ENCODE measurements around the gene FBN3.

The FBN3 gene

DNA sequence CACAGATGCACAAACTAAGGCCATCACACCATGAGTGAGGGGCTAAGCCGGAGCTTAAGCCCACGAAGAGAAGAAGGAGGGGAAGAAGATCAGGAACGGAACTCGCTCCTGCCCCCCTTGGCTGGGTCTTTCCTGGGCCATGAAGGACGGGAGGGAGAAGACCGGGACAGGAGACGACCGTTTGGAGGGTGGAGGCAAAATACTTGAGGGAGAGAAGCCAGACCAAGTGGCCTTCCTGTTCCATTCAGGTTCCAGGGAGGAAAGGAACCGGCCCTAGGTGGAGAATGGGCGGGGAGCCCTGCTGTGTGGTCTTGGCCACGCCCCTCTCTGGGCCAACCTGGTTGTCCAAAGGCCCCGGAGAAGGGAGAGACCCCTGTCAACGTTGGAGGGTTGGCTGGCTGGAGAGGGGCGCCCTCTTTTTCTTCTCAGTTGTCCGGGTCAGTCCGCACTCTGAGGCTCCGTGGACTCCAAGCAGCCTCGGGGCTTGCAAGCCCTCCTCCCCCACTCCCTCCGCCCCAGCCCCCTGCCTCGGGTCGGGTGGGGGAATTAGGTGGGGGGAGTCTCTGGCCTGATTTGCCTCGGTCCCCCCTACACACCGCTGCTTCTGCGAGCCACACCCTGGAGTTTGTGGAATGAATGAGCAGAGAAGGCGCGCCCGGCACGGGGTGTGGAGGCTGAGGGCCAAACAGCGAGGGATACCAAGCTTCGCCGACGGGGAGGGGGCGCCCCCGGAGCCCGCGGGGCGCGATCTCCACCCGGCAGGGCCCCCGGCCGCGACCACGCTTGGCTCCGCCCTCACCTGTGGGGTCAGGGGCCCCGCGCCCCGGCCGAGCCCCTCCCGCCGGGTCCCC lies 757 bp downstream of the FBN3 start:
- DNase-seq: peak in 1 of 2 experiments; percentile 25

DNA sequence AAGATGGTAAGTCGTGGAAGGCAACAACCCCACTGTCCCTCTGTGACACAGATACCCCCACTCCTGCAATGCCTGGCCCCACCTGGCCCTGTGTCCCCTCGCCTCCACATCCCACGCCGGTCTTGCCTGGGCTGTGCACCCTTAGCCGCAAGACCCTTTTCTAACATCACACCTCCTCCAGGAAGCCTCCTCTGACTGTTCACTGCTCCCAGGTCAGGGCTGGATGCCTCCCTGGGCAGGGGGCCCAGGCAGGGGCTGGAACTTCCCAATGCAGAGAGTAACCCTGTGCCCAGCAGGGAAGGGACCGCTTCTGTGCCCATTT lies 1.3 kb downstream of the FBN3 start:
- DNase-seq: no peak

DNA sequence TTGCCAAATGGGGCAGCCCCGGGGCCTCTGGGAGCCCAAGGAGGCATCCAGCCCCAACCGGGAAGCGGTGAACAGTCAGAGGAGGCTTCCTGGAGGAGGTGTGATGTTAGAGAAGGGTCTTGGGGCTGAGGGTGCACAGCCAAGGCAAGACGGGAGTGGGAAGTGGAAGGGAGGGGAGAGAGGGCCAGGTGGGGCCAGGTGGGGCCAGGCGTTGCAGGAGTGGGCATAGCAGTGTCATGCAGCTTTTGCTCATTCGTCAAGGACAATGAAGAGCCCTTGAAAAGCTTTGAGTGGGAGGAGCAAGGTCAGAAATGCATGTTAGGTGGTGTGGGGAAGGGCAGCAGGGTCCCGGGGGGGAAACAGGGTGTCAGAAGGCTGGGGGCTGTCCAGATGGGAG lies 1.8 kb downstream of the FBN3 start:
- DNase-seq: no peak

DNA sequence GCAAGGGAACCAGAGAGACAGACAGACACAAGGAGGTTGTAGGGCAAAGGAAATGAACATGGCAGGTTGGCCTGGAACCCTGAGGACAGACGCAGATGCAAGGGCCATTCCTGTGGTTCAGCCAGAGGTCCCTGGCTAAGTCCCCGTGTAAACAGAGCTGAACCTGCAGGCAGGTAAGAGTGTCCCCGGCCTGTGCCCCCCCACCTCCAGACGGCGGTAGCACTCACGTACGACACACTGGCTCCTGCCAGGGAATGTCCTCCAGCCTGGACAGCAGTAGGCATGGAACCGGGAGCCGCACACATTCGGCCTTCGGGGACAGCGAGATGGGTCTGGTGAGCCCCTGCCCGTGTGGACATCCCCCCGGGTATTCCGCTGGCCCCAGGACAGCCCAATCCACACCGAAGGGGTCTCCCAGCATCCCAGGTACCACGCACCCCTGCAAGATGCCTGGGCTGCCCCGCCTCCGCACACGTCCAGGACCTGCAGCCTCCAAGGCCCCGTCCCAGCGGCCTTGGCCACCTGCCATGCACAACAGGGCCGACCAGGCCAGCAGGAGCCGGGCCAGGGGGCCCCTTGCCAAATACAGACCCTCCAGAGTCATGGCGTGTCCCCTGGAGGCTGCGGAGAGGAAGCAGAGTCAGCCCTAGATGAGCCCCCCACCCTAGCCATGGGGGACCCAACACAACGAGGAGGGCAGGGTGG lies 2.4 kb downstream of the FBN3 start:
- DNase-seq: no peak

DNA sequence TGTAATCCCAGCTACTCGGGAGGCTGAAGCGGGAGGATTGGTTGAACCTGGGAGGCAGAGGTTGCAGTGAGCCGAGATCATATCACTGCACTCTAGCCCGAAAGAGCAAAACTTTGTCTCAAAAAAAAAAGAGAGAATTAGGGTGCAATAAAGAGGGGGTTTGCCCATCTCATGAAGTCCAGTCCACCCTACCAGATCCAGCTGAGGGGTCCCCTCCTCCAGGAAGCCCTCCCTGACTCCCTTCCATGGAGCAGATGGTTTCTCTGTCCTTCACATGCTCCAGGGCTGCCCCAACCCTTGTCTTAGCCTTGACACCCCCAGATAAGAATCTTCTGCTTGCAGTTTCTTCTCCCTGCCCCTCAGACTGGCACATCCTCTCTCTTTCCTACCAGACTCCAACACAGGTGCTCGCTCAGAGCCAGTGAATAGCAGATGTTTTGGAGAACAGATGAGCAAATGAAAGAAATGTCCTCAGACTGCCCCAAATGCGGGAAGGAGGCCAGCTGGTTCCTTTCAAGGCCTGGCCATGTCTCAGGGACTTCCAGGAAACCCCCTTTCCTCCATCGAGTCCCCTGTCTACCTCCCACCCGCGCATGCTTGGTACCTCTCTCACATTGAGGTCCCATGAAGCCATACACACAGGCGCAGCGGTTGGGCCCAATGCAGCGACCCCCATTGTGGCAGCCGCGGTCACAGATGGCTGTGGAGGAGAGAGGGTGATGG lies 5.0 kb downstream of the FBN3 start:
- no peak for DNase-seq

DNA sequence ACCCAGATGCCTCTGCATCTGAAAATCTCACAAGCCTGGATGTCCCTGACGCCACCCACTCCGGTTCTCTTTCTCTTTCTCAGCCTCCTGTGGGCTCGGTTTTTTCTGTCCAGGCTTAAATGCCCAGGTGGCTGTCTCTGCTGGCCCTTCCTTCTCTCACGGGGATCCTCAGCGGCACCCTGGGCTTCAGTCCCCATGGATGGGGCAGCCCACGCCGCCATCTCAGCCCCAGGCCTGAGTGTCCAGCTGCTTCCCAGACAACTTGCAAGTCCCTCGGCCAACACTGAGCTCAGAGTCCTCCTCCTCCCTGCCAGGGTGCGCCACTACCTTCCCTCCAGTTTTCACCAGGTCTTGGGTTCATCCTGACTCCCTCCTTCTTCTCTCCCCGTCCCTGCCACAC lies 6.4 kb downstream of the FBN3 start:
- DNase-seq: no peak

DNA sequence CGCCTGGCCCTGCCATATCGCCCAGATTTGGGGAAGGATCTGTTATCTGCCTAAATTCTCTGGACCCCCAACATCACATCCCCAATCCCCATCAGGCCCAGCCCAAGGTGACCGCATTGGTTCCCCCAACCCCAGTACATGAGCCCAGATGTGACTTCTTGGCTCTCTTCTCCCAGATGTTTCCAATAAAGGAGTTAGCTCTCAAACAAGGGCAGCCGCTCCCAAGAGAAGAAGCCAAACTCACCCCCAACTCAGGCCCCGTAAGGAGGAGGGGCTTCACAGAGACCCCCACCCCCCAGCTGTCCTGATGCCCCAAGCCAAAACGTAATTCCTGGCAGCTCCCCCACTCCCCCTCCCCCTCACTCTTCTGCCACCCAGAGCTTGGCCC lies 6.9 kb downstream of the FBN3 start:
- no peak for DNase-seq

DNA sequence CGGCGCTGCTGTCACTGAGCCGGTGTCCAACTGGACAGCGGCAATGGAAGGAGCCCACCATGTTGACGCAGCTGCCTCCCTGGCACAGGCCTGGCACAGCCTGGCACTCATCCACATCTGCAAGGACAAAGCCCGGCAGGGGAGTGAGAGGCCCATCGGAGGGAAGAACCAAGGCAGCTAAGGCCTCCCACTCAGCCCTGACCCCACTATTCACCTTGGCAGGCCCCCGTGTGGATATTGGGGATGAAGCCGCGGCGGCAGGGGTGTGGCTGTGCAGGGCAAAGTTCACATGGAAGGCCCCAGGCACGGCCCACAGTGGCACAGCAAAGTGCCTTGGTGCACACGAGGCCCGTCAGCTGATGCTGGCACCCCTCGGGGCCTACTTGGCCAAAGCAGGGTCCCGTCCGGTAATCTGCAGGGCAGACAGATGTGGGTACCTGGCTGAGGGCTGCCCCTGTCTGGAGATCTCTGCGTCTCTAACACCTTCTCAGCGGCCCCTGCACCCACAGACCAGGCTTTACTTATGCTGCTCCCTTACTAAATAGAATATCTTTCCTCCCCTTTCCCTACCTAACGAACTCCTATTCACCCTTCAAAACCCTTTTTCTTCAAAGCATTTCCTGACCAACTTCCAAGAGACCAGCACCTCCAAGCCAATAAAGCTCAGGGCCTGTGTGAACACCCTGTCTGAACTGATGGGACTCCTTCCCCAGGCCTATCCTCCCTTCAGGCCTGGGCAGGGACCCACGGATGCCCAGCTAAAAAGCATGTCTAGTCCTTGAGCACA lies 7.5 kb downstream of the FBN3 start:
- no peak for DNase-seq

DNA sequence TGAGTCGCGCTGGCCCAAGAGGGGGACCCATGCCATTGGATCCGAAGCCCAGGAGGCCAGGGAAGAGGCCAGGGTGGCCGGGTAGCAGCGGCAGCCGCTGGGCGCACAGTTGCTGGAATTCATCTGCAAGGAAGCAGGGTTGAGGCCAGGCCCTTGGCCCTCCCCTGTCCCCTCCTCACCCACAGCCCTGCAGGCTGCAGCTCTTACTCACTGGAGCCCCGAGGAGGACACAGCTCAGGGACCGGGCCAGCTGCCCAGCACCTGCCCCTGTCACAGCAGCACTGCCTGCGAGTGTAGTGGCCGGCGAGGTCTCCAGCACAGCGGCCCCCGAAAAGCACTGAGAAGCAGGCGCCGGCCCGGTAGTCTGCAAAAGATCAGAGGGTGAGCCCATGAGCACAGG lies 11.2 kb downstream of the FBN3 start:
- no peak for DNase-seq

DNA sequence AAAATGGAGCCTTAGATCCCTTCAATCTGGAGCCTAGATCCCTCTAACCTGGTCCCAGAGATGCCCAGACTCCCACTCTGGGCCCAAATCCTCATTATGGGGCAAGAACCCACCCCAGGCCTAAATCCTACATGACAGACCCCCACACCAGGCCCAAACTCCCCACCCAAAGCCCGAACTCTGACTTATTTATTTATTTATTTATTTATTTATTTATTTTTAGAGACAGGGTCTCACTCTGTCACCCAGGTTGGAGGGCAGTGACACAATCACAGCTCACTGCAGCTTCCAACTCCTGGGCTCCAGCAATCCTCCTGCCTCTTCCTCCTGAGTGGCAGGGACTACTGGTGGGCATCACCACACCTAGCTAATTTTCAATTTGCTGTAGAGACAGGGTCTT lies 12.0 kb downstream of the FBN3 start:
- DNase-seq: no peak

DNA sequence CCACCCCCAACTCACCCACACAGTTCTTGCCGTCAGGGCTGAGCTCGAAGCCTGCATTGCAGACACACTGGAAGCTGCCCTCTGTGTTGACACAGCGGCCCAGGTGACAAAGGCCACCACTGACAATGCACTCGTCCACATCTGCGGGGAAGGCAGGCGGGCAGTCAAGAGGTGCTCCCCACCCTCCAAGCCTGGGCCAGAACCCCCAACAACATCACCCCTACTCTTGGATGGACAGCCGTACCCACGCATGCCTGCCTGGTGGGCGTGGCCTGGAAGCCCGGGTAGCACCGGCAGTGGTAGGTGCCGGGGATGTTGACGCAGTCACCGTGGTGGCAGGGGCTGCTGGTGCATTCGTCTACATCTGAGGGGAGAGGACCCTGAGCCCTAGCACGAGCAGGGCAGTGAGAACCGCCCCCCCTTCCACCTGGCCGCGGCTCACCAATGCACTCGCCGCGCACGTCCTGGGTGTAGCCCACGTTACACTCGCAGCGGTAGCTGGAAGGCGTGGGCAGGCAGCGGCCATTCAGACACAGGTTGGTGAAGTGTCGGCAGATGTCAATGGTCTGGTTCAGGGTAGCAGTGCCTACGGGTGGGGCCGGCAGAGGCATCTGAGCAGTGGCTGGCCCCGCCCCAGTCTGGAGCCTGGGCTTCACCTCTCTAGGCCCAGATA lies 13.3 kb downstream of the FBN3 start:
- no peak for DNase-seq

DNA sequence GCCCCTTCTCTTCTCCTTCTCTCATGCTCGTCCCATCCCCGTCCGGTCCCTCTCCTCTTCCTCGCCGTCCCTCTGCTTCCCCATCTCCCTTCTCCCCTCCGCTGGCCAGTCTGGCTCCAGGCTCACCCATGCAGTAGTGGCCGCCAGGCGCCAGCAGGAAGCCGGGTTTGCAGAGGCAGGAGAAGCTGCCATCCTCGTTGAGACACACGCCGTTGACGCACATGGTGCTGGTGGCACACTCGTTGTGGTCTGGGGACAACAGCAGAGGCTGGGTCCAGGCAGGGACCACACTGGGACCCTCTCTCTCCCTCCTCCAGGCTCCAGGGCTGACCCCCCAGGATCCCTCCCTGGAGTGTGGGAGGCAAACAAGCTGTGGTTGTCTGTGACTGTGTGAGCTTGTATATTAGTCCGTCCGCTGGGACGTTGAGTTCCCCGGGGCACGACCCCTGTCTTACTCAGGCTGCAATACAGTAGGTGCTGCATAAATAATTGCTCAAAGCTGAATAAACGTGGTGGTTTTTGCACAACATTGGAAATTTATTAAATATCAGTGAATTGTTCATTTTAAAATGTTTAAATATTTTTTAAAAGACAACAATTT lies 16.4 kb downstream of the FBN3 start:
- DNase-seq: peak in 1 of 2 experiments; percentile 32

DNA sequence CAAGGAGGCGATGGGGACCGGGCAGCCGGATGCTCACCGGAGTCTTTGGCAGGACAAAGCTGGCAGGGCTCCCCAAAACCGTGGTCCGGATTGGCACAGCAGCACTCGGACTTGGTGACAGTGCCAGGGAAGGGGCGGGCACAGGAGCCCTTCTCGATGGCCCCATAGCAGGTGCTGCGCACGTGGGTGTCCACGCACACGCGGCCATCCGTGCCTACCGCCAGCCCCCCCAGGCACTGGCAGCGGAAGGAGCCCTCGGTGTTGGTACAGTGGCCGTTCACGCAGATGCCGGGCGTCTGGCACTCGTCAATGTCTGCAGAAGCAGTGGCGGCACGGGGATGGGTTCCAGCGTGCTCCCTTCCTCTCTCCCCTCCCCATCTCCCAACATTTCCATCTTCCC lies 17.9 kb downstream of the FBN3 start:
- no peak for DNase-seq

DNA sequence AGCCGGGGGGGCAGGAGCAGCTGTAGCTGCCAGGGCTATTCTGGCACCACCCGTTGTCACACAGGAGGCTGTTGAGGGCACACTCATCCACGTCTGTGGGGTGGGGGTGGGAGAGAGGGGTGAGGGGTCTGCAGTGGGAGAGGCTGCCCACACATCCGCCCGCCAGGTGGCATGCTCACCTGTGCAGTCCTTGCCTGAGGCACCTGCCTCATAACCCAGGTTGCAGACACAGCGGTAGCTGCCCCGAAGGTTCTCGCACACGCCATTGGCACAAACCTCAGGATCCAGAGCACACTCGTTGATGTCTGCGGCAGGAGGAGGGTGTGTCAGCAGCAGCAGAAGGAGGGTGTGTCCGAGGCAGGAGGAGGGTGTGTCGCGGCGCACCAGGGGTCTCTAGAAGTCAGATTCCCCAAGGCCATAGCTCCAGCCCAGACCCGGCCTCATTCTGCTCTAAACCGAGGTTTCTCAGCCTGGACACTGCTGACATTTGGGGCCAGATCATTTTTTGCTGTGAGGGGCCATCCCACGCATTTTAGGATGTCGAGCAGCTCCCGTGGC lies 20.3 kb downstream of the FBN3 start:
- no peak for DNase-seq

DNA sequence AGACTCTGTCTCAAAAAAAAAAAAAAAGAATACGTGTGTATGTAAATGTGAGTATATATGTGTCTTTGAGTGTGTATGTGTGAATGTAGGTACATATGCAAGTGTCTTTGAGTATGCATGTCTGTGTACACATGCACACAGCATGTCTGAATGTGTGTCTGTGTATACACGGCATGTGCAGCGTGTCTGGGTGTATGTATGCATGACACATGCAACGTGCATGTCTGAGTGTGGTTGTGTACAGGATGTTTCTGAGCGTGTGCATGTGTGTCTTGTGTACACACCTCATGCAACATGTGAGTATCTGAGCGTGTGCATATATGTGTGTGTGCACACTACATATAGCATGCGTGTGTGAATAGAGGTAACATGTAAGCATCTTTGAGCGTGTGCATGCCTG lies 20.8 kb downstream of the FBN3 start:
- no peak for DNase-seq

DNA sequence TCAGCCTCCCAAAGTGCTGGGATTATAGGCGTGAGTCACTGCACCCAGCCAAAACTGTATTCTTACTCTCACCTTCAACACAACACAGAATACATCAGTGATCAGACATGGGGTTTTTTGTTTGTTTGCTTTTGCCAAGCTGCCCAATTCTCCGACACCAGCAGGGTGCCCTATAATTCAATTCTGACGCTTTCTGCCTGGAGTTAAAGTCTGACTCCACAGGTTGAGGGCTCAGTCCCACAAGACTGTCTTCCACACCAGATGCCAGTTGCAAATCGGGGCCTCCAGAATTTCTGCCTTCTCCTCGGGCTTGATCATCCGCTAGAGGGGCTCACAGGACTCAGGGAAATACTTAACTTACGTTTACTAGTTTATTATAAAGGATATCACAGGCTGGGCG lies 22.1 kb downstream of the FBN3 start:
- no peak for DNase-seq

DNA sequence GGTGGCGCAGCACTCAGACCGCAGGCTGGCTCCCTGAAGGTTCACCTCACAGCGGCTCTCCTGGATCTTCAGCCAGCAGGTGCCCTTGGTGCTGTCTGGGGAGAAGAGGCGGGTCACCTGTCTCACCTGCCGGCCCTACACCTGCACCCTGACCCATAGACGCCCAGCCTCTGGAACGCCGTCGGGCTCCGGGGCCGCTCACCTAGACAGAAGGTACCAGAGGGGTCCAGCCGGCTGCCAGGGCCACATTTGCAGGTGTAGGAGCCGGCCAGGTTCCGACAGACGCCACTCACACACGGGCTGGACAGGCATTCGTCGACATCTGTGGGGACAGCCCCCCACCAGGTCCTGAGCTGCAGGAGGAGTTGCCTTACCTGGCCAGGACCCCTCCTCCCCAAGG lies 22.9 kb downstream of the FBN3 start:
- no peak for DNase-seq

DNA sequence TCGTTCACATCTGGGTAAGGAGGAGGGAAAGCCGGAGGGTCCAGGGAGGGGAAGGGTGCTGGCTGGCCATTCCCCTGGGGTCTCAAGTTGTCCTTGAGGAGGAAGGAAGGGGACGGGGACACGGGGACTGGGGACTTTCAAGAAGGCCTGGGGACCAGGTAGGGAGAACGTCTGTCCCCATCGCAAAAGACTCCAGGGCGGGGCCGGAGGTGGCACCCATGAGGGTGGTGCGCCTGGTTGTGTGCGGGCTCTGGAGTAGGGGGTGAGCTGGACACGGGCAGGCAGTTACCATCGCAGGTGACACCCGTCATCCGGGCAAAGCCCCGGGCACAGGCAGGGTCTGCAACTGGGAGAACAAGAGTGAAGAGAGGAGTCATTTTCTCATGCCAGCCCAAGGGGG lies 23.4 kb downstream of the FBN3 start:
- no peak for DNase-seq

DNA sequence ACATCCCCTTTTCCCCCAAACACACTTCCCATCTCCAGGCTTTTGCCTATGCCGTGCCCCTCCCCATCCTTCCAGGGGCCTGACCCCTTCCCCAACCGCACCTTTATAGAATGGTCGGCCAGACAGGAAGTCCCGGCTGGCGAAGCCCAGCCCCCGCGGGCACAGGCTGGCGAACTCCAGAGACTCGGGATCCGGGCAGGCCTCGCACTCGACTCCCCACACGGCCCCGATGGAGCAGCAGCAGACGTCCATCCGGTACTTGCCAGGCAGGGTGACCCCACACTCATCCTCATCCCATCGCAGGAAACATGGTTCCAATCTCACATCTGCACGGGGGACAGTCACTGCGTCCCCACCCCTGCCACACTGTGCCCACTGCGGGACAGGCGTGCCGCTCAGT lies 25.7 kb downstream of the FBN3 start:
- no peak for DNase-seq

DNA sequence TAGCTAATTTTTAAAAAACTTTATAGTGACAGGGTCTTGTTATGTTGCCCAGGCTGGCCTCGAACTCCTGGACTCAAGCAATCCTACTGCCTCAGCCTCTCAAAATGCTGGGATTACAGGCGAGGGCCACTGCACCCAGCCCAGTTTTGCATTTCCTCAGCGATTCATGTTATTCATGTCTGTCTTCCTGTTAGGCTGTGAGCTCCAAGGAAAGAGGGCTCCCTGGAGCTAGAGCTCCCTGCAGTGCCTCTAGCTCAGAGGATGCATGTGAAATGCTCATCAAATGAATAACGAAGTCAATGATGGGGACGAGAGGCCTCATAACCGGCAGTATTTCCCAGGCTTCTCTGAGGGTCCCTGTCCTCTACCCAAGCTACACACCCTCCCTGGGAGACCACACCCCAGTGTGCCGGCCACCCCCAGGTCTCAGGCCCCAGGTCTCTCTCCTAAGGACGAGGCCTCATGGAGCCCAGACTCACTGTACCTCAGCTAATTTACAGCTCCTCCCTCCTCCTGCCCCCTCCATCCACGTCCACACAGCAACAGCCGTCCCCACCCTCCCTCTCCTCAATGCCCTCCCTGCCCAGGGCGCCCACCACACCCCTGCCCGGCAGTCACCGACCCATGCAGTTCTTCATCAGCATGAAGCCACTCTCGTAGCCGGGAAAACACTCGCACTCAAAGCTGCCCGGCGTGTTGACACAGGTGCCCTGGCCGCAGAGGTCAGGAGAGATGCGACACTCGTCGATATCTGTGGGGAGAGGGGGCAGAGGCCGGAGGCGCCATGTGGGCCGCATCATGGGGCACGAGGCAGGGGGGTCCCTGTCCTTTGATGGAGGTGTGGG lies 28.5 kb downstream of the FBN3 start:
- DNase-seq: no peak

DNA sequence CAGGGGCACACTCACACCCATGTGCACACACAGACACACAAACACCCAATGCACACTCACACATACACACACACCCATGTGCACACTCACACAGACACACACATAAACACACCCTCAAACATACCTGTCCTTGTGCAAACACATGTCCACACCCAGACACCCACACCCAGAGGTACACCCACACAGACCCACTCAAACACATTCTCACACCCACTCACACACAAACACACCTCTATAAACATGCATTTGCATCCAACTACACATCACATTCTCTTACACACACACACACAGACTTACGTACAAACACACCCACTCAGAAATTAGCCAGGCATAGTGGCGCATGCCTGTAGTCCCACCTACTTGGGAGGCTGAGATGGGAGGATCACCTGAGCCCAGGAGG lies 31.4 kb downstream of the FBN3 start:
- no peak for DNase-seq

Measured in NCI-H524 (cell line).